Muscle layer of colon (tissue), 2 donors: ENCODE data around the gene SKA3.

Experiments
- H3K27ac ChIP-seq: one replicate; pipeline ENCODE4 v1.7.0; 2013; ENCODE audit warnings: low read depth, mild to moderate bottlenecking, low read length, moderate library complexity
- H3K27me3 ChIP-seq, 2 donors: one replicate each; pipeline ENCODE4 v1.7.0; 2013; ENCODE audit warnings: low read length in 2 of 2, mild to moderate bottlenecking in 2 of 2; ENCODE audit not compliant: insufficient read depth in 2 of 2, control insufficient read depth in 1 of 2
- H3K36me3 ChIP-seq: one replicate; pipeline ENCODE4 v1.7.0; 2013; ENCODE audit warnings: mild to moderate bottlenecking, low read length; ENCODE audit not compliant: insufficient read depth
- H3K4me1 ChIP-seq: one replicate; pipeline ENCODE4 v1.7.0; 2013; ENCODE audit warnings: mild to moderate bottlenecking, low read length; ENCODE audit not compliant: insufficient read depth
- H3K4me3 ChIP-seq, 2 donors: one replicate each; pipeline ENCODE4 v1.7.0; 2013; ENCODE audit warnings: low read length in 2 of 2, low read depth in 1 of 2, mild to moderate bottlenecking in 1 of 2, moderate library complexity in 1 of 2
- H3K9ac ChIP-seq: one replicate; pipeline ENCODE4 v1.7.0; 2013; ENCODE audit warnings: low read length
- H3K9me3 ChIP-seq: one replicate; pipeline ENCODE4 v1.7.0; 2013; ENCODE audit warnings: mild to moderate bottlenecking, low read length
- donor health status: abdominal sarcoma.
- donor health status: Adenocarcinoma of cecum.

The SKA3 gene

GRCh38 chr13:21106089-21106488, 70.3 kb downstream of the SKA3 start:
- Histone ChIP-seq H3K4me1 (no peaks in the 10 kb centered on the region), H3K36me3 (no peaks in the 10 kb centered on the region), H3K9ac (no peak overlapping the region), H3K27me3 (no peaks in the 10 kb centered on the region), H3K4me3 (no peak overlapping the region), H3K27ac (no peak overlapping the region), H3K9me3 (no peaks in the 10 kb centered on the region)

GRCh38 chr13:21104199-21105019, 71.9 kb downstream of the SKA3 start:
- no peak overlapping the region for H3K4me3 ChIP-seq
- H3K9me3 ChIP-seq: no peaks in the 10 kb centered on the region
- no peaks in the 10 kb centered on the region for H3K4me1 ChIP-seq
- no peaks in the 10 kb centered on the region for H3K27me3 ChIP-seq
- H3K27ac ChIP-seq: no peak overlapping the region
- no peaks in the 10 kb centered on the region for H3K36me3 ChIP-seq
- no peak overlapping the region for H3K9ac ChIP-seq
